Mucosa of descending colon (tissue), 3 donors: ENCODE measurements around the gene ZNF319. TPM values are rescaled to one million over a fixed set of nuclear protein-coding genes. Genes with fewer than 3 reads are reported as not detected.

Experiments
- ATAC-seq: fragments of 200-7000 bp; cut with Tn5 transposase; one replicate; pipeline ENCODE4 v1.9.1; 2020; ENCODE audit warnings: mild to moderate bottlenecking, moderate library complexity
- DNase-seq, 3 donors: peaks; one replicate each; pipeline ENCODE4 v3.0.0-alpha.2; 2020
- H3K36me3 ChIP-seq: fragments of 200-600 bp; one replicate; pipeline ENCODE4 v1.8.0; 2021; ENCODE audit warnings: low read depth, mild to moderate bottlenecking
- H3K4me1 ChIP-seq: fragments of 200-600 bp; one replicate; pipeline ENCODE4 v1.8.0; 2021; ENCODE audit warnings: low read depth, mild to moderate bottlenecking
- H3K4me3 ChIP-seq: fragments of 200-600 bp; one replicate; pipeline ENCODE4 v1.8.0; 2021; ENCODE audit warnings: mild to moderate bottlenecking
- H3K9me3 ChIP-seq: fragments of 200-600 bp; one replicate; pipeline ENCODE4 v1.8.0; 2021; ENCODE audit warnings: mild to moderate bottlenecking
- CTCF ChIP-seq: fragments of 200-600 bp; IDR thresholded peaks from one replicate; pipeline ENCODE4 v1.8.0; 2022; ENCODE audit warnings: antibody characterized with exemption, mild to moderate bottlenecking
- intact Hi-C, 2 donors: fragments of 100-400 bp; cut with DNase I in 1 of 2; cut with micrococcal nuclease in 1 of 2; formaldehyde crosslinking; loops; one replicate each; pipeline versions ENCODE4 v1.11.0 to v1.11.1; 2022; cut with DNase I, micrococcal nuclease
- total RNA-seq, 3 donors: library from RNA; stranded (reverse); fragmentation: NEBNext Ultra II Directional in 2 of 3; extraction: Animal tissue kit (Norgen Biotek cat#: 25700) in 2 of 3; gene quantifications; one replicate each; pipeline versions ENCODE4 v1.2.1 to v1.2.4, GENCODE V29; 2021 to 2023
- donor health status: DM: no; HTN: no; CAD: no; lungs with moderate emphysema.
- donor health status: DM: no; HTN: no; CAD: no.
- donor health status: DM: no; HTN: yes; CAD: no.

The ZNF319 gene
- total RNA-seq, 3 donors from 2014 or later, result 5.9 to 9.7 (median 7.3) TPM

- no peak for ATAC-seq
- Histone ChIP-seq H3K4me1 (no peaks in the 10 kb centered on the region), H3K9me3 (no peaks in the 10 kb centered on the region), H3K4me3 (no peak overlapping the region), H3K36me3 (no peaks in the 10 kb centered on the region)
- TF ChIP-seq CTCF, result no peak
- peak in 1 of 3 donors; percentile 33 for DNase-seq
- intact Hi-C loops, result no loop called here
Measured at GRCh38 chr16:57959804-57960203, 40.7 kb downstream of the ZNF319 start.

- no peak for ATAC-seq
- Histone ChIP-seq H3K4me1 (no peaks in the 10 kb centered on the region), H3K9me3 (no peaks in the 10 kb centered on the region), H3K4me3 (no peak overlapping the region), H3K36me3 (no peaks in the 10 kb centered on the region)
- peak in 1 of 3 donors; percentile 3 for DNase-seq
- intact Hi-C loops, result no loop called here
- TF ChIP-seq CTCF, result no peak
Measured at GRCh38 chr16:57959121-57959520, 41.4 kb downstream of the ZNF319 start.

GRCh38 chr16:57958544-57958943 is 41.9 kb downstream of the ZNF319 start:
- H3K4me3 ChIP-seq, result no peak overlapping the region
- no peaks in the 10 kb centered on the region for H3K4me1 ChIP-seq
- intact Hi-C loops, result no loop called here
- peak in 1 of 3 donors; percentile 20 for DNase-seq
- ATAC-seq, result no peak
- H3K9me3 ChIP-seq, result no peaks in the 10 kb centered on the region
- TF ChIP-seq CTCF, result no peak
- H3K36me3 ChIP-seq, result no peaks in the 10 kb centered on the region

GRCh38 chr16:57957673-57958392 is 42.6 kb downstream of the ZNF319 start:
- Histone ChIP-seq H3K36me3 (no peaks in the 10 kb centered on the region), H3K4me1 (no peaks in the 10 kb centered on the region), H3K4me3 (no peak overlapping the region), H3K9me3 (no peaks in the 10 kb centered on the region)
- intact Hi-C loops, result no loop called here
- DNase-seq (no peak), ATAC-seq (no peak)
- TF ChIP-seq CTCF, result no peak

GRCh38 chr16:57956924-57957672 is 43.4 kb downstream of the ZNF319 start:
- peak in 1 of 3 donors; percentile 19 for DNase-seq
- Histone ChIP-seq H3K9me3 (no peaks in the 10 kb centered on the region), H3K4me3 (no peak overlapping the region), H3K4me1 (no peaks in the 10 kb centered on the region), H3K36me3 (no peaks in the 10 kb centered on the region)
- no peak for ATAC-seq
- TF ChIP-seq CTCF, result no peak
- intact Hi-C loops, result no loop called here
